Activated CD8-positive, alpha-beta memory T cell treated with anti-CD3 and anti-CD28 coated beads, Interleukin-2, amount 10 ng/mL, durations not matched to agents 7 days and 5 days (primary cell): ENCODE data around the gene ACAN. TPM values are rescaled to one million over a fixed set of nuclear protein-coding genes. Genes with fewer than 3 reads are reported as not detected.

ENCODE experiments used
- ATAC-seq: fragments of 150-1000 bp; cut with Tn5 transposase; one replicate; pipeline ENCODE4 v1.10.0; 2021; ENCODE audit warnings: moderate library complexity
- CTCF ChIA-PET: fragments of 350-600 bp; sonication (Branson Sonifier 250); formaldehyde crosslinking; loops from one replicate; lab custom pipeline; 2021; ENCODE audit warnings: antibody characterized with exemption; lab: Charles Lee
- DNase-seq: peaks from one replicate; pipeline ENCODE4 v3.0.0-alpha.2; 2020
- H3K27ac Mint-ChIP-seq: one replicate; pipeline ENCODE4 v1.8.0; 2021; ENCODE audit warnings: mild to moderate bottlenecking, mixed read lengths
- H3K27me3 Mint-ChIP-seq: one replicate; pipeline ENCODE4 v1.8.0; 2021; ENCODE audit warnings: mixed read lengths
- H3K36me3 Mint-ChIP-seq: one replicate; pipeline ENCODE4 v1.8.0; 2021; ENCODE audit warnings: mild to moderate bottlenecking, mixed read lengths
- H3K4me1 Mint-ChIP-seq: one replicate; pipeline ENCODE4 v1.8.0; 2021; ENCODE audit warnings: mixed read lengths
- H3K4me3 Mint-ChIP-seq: one replicate; pipeline ENCODE4 v1.8.0; 2021; ENCODE audit warnings: mild to moderate bottlenecking, moderate library complexity, mixed read lengths
- H3K9me3 Mint-ChIP-seq: one replicate; pipeline ENCODE4 v1.8.0; 2022; ENCODE audit warnings: low read depth, mixed read lengths
- total RNA-seq, 2 experiments: library from RNA; stranded (reverse); gene quantifications; one replicate each; pipeline ENCODE4 v1.2.3, GENCODE V29; 2021

The ACAN gene
- total RNA-seq, 2 experiments from 2014 or later = not detected

DNA sequence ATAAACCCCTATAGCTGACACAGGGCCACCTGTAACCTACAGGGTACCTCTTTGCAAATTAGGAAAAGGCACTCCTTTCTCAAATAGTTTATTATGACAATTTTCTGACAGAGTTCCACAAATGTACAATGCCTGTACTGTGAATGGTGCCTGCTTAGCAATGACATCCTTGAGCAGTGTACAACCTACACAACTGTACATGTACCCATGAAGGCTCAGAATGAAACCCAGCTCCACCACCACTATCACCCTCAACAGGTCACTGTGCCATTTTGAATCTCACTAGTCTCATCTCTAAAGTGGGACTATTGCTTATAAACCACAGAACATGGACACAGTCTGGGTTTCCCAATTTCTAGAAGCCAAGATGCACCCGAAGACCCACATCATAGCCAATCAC lies 102.9 kb downstream of the ACAN start:
- Mint-ChIP-seq H3K27me3 (no peaks in the 10 kb centered on the region), H3K9me3 (no peaks in the 10 kb centered on the region), H3K4me3 (no peak overlapping the region), H3K36me3 (no peaks in the 10 kb centered on the region), H3K4me1 (peaks cover 16% of the 10 kb centered on the region), H3K27ac (no peak overlapping the region)
- DNase-seq = no peak
- CTCF ChIA-PET = interaction anchor here (1.7 to 5.2 kb wide), 4 partner anchors 13 to 271 kb away, joined by 10 to 59 read pairs (median 18); partner anchors contain the start of gene HAPLN3
- no peak for ATAC-seq

DNA sequence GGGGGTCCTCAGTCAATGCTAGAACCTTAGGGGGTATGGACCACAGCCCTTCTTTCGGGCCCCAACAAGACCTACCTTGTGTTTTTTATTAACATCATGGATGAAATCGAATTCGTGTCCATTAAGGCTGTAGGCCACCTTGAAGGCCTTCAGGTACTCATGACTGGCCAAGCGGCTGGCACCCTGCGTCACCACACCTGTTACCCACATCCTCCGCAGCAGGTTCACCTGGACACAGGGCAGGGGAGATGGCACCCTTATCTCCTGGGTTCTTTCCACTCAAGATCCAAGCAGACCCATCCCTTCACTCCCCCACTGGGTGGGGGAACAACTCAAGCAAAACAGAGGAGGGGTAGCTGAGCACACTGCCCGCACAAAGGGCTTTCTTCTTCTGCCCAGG lies 103.3 kb downstream of the ACAN start:
- no peak overlapping the region for H3K27ac Mint-ChIP-seq

DNA sequence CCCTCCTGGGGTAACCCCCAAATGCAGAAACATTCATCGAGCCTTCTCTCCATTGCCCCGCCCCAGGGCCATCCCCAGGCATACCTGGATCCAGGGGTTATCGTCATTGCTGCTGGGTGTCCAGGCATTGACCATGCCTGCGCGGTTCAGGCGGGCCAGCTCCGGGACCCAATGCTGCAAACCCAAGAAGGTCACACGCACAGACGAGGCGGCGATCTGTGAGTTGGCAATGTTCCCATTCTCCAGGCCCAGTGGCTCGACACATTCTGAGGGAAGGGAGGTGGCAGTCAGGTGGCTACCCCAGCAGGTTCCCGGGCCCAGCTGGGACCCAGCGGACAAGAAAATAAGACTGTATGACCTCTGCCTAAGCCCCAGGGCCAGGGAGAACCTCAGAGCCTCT lies 103.9 kb downstream of the ACAN start:
- CTCF ChIA-PET = no interaction called here
- Mint-ChIP-seq H3K4me3 (no peak overlapping the region), H3K36me3 (no peaks in the 10 kb centered on the region), H3K4me1 (peaks cover 18% of the 10 kb centered on the region), H3K27ac (no peak overlapping the region), H3K9me3 (no peaks in the 10 kb centered on the region), H3K27me3 (no peaks in the 10 kb centered on the region)
- no peak for DNase-seq
- ATAC-seq = no peak

More for the DNA sequence above, 103.3 kb downstream of the ACAN start:
- Mint-ChIP-seq H3K9me3 (no peaks in the 10 kb centered on the region), H3K4me3 (no peak overlapping the region), H3K36me3 (no peaks in the 10 kb centered on the region), H3K27me3 (no peaks in the 10 kb centered on the region), H3K4me1 (peaks cover 16% of the 10 kb centered on the region)
- DNase-seq (no peak), ATAC-seq (no peak)
- CTCF ChIA-PET = interaction anchor here (2.3 to 5.2 kb wide), 2 partner anchors 14 to 109 kb away, joined by 10 to 59 read pairs; partner anchors contain the start of gene HAPLN3

DNA sequence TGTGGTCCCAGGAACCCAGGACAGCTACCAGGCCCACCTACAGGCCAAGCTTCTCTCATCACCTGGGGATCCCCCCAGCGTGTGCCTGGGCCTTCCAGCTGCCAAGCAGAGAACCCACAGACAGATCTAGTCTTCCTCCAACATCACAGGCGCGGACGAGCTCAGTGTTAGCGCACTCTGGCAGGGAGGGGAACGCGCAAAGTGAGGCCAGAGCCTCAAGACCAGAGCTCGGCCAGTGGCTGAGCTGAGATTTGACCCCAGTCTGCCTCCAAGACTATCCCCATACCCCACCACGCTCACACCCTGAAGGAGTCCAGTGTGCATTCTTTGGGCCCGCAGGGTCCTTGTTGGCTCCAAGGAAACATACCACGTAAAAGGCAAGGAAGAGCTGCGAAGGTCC lies 104.9 kb downstream of the ACAN start:
- Mint-ChIP-seq H3K4me1 (peaks cover 21% of the 10 kb centered on the region), H3K27ac (no peak overlapping the region), H3K27me3 (no peaks in the 10 kb centered on the region), H3K36me3 (no peaks in the 10 kb centered on the region), H3K4me3 (no peak overlapping the region), H3K9me3 (no peaks in the 10 kb centered on the region)
- ATAC-seq = no peak
- no peak for DNase-seq
- CTCF ChIA-PET = interaction anchor here (1.0 to 1.1 kb wide), 2 partner anchors 270 to 284 kb away, joined by 3 to 5 read pairs; no protein-coding TSS in a partner anchor

DNA sequence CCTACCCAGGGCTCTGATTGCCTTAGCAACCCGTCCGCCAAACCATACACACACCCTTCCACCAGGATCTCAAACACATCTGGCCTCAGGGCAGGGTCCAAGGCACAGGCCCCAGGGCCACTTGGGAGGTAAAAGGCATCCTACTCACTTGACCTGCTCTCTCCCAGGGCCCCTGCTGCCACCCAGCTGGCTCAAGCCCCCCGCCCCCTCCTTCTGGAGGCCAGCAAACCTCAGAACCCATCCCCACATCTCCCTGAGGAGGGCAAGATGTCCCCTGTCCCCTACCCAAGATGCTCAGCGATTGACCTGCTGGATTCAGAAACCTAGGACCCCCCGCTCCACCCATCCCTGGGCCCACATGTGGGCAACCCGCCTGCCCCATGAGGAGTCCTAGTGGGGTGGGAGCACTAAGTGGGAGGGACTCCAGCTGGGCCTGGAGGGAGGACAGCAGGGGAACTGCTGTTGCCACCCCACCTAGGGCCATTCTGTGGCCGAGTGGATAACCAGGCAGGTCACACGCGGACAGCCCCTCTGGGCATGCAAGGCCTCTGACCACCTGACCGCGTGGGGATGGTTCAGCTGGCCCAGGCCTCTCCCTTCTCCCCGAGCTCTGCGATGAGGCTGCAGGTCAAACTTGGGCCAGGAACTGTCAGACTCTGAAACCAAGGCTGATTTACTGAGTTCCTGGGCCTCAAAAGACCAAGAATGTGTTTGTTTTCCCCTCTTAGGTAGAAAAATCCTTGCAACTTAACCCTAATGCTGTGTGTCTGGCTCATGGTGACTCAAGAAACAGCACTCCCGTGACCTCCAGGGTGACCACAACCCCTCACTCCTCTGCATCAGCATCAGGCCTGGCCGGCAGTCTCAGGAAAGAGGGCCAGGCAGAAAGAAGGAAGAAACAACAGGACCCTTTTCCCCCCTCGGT lies 105.7 kb downstream of the ACAN start:
- ATAC-seq = no peak

DNA sequence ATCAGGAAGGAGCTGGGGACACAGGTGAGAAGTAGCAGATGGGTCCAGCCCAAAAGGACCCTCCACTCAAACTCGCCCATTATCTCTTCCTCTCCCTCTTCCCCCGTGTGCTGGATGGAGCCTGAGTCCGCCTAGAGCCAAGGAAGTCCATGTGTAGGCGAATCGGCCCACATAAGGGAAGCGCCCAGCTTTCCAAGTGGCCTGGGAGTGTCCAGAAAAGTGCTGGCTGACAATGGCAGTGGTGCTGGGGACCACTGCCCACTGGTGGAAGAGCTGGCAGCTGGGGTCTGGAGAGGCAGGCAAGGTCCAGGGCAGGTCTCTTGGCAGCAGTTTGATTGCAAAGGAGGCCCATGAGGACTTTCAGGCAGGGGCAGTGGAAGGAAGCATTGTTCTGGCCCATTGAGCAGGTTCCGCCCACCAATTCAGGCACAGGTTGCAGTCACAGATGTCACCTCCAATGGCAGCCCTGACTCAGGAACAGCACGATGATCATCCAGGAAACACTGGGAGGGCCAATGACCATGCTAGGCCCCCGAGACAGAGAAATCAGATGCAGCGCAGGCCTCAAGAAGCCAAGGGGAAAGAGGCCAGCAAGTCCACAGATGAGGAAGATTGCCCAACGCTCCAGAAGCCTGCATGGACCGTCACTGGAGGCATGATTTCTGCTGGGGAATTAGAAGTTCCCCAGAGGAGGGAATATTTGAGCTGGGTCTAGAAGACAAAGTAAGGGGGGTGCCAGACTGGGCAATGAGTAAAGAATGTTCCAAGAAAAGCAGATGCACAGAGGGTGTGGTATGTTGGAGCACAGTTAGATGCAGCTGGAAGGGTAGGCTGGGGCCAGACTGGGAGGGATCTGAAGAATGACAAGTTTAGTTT lies 107.0 kb downstream of the ACAN start:
- Mint-ChIP-seq H3K27ac (no peak overlapping the region), H3K9me3 (no peaks in the 10 kb centered on the region), H3K4me1 (peaks cover 10% of the 10 kb centered on the region), H3K4me3 (no peak overlapping the region), H3K36me3 (no peaks in the 10 kb centered on the region), H3K27me3 (no peaks in the 10 kb centered on the region)
- CTCF ChIA-PET = interaction anchor here (0.7 to 0.8 kb wide), 2 partner anchors 178 to 297 kb away, joined by 3 to 4 read pairs; partner anchors contain the start of gene ABHD2
- DNase-seq = no peak
- no peak for ATAC-seq

More for the DNA sequence above, 105.7 kb downstream of the ACAN start:
- CTCF ChIA-PET = interaction anchor here (1.0 to 1.1 kb wide), 2 partner anchors 269 to 284 kb away, joined by 3 to 5 read pairs; no protein-coding TSS in a partner anchor
- no peak for DNase-seq
- Mint-ChIP-seq H3K36me3 (no peaks in the 10 kb centered on the region), H3K27ac (no peak overlapping the region), H3K4me1 (peaks cover 22% of the 10 kb centered on the region), H3K9me3 (no peaks in the 10 kb centered on the region), H3K4me3 (no peak overlapping the region), H3K27me3 (no peaks in the 10 kb centered on the region)

DNA sequence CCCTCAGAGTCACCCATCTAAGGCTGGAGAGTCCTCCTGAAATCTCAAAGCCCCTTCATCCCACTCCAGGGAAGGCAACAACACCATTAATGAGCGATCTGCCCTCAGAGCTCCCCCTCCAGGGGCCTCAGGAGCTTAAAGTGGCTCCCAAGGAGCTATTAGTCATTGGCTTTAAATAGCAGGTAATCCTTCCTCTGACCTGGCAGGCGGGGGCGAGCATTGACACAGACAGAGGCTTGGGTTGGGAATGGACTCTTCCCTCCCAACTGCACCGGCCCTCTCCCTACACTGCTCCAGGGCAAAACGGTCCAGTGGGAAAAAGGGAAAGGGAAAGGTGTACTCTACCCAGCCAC lies 108.5 kb downstream of the ACAN start:
- DNase-seq = no peak
- Mint-ChIP-seq H3K27ac (no peak overlapping the region), H3K27me3 (no peaks in the 10 kb centered on the region), H3K36me3 (no peaks in the 10 kb centered on the region), H3K4me1 (peaks cover 9% of the 10 kb centered on the region), H3K4me3 (peak overlapping the region; percentile 80), H3K9me3 (no peaks in the 10 kb centered on the region)
- ATAC-seq = no peak
- CTCF ChIA-PET = interaction anchor here (1.3 kb wide), 1 partner anchor 269 kb away, joined by 3 read pairs; no protein-coding TSS in a partner anchor

DNA sequence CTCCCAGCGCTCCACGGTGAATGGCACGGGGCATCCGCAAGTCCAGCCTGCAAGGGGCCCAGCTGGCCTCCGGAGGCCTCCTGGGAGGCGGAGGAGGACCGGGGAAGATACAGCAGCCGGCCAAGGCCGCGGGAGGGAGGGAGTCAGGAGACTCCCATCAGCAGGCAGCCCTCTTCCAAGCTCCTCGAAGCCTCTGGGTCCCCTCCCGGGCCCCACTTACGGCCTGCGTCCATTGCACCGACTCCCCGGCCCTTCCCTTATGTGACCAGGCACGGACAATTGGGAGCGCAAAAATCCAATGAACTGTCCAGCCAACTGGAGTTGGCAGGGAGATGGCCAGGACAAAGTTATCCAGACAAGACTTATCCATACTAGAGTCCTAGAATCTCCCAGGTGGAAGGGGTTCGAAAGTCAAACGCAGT lies 109.3 kb downstream of the ACAN start:
- ATAC-seq = no peak
- no peak overlapping the region for H3K27ac Mint-ChIP-seq
- CTCF ChIA-PET = interaction anchor here (1.3 kb wide), 1 partner anchor 268 kb away, joined by 3 read pairs; no protein-coding TSS in a partner anchor

DNA sequence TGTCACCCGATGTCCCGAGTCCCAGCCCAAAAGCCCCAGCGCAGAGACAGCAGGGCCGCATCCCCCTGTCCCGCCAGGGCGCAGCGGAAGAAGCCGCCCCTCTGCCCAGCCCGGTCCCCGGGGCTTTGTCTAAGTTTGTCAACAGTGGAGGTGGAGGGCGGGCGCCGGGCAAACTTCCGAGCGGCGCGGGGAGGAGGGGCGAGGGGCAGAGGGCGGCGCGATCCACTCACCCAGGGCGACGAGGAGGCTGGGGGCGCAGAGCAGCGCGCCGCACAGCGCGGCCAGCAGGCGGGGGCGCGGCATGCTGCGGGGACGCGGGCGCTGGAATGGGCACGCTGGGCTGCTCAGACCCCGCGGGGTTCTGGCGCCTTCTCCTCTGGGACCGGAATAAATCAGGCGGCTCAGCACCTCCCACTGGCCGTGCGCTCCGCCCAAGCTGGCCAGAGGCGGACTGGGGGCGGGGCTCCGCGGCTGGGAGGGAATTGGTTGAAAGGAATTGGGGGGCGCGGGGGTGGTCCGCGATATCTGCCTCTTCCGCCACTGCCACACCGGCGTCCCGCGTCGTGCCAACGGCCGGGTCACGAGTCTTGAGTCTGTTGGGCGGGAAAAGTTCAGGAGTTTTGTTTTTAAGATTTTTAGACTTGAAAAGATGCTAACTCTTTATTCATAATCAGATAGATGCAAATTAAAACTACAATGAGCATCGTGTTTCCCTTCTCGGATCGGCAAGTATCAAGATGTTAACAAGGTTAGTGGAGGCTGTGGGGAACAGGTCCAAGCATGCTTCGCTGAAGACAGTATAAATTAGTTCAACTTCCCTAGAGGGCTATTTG lies 110.0 kb downstream of the ACAN start, which contains the start of gene MFGE8:
MFGE8 (minus strand) TSS at position 363 of the 833 bp plus-strand sequence; CDS start at position 303, 60 bp downstream.
- ATAC-seq (peak; percentile 95), DNase-seq (peak; percentile 81)
- CTCF ChIA-PET = interaction anchor here (1.0 kb wide), 1 partner anchor 8 kb away, joined by 4 read pairs; no protein-coding TSS in a partner anchor
- Mint-ChIP-seq H3K4me3 (peak within 1 kb of the TSS; percentile 80), H3K4me1 (peaks cover 15% of the 10 kb centered on the region), H3K9me3 (no peaks in the 10 kb centered on the region), H3K27me3 (peaks cover 2% of the 10 kb centered on the region), H3K36me3 (no peaks in the 10 kb centered on the region), H3K27ac (peak within 1 kb of the TSS; percentile 79)

More for the DNA sequence above, 109.3 kb downstream of the ACAN start:
- H3K9me3 Mint-ChIP-seq = no peaks in the 10 kb centered on the region
- peak overlapping the region; percentile 80 for H3K4me3 Mint-ChIP-seq
- no peaks in the 10 kb centered on the region for H3K36me3 Mint-ChIP-seq
- H3K27me3 Mint-ChIP-seq = peaks cover under 1% of the 10 kb centered on the region
- peaks cover 9% of the 10 kb centered on the region for H3K4me1 Mint-ChIP-seq
- DNase-seq = no peak

DNA sequence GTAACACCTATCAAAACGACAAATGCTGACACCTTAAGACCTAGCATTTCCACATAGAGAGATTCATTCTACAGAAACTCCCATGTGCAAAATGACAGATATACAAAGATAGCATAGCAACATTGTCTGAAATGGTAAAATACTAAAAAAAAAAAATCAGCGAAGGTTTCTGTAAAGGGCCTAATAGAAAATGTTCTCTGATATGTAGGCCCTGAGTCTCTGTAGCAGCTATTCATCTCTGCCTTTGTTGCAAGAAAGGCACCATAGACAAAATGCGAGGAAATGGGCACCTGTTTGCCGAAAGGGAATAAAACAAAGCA lies 110.6 kb downstream of the ACAN start:
- Mint-ChIP-seq H3K9me3 (no peaks in the 10 kb centered on the region), H3K27me3 (peaks cover 2% of the 10 kb centered on the region), H3K4me1 (peaks cover 21% of the 10 kb centered on the region), H3K27ac (no peak overlapping the region), H3K36me3 (no peaks in the 10 kb centered on the region), H3K4me3 (peak overlapping the region; percentile 80)
- CTCF ChIA-PET = interaction anchor here (1.0 kb wide), 1 partner anchor 9 kb away, joined by 4 read pairs; no protein-coding TSS in a partner anchor
- ATAC-seq (no peak), DNase-seq (no peak)

DNA sequence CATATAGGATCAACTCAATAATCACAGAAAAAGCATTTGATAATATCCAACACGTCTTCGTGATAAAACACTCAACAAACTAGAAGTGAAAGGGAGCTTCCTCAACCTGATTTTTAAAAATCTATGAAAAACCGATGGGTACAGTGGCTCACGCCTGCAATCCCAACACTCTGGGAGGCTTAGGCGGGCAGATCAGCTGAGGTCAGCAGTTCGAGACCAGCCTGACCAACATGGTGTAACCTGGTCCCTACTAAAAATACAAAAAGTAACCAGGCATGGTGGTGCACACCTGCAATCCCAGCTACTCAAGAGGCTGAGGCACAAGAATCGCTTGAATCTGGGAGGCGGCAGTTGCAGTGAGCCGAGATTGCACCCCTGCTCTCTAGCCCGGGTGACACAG lies 112.1 kb downstream of the ACAN start:
- CTCF ChIA-PET = interaction anchor here (2.6 kb wide), 1 partner anchor 11 kb away, joined by 21 read pairs; no protein-coding TSS in a partner anchor
- DNase-seq (no peak), ATAC-seq (no peak)
- no peaks in the 10 kb centered on the region for H3K36me3 Mint-ChIP-seq
- H3K27me3 Mint-ChIP-seq = peaks cover 5% of the 10 kb centered on the region
- no peak overlapping the region for H3K4me3 Mint-ChIP-seq
- no peak overlapping the region for H3K27ac Mint-ChIP-seq
- peaks cover 33% of the 10 kb centered on the region for H3K4me1 Mint-ChIP-seq
- H3K9me3 Mint-ChIP-seq = no peaks in the 10 kb centered on the region

DNA sequence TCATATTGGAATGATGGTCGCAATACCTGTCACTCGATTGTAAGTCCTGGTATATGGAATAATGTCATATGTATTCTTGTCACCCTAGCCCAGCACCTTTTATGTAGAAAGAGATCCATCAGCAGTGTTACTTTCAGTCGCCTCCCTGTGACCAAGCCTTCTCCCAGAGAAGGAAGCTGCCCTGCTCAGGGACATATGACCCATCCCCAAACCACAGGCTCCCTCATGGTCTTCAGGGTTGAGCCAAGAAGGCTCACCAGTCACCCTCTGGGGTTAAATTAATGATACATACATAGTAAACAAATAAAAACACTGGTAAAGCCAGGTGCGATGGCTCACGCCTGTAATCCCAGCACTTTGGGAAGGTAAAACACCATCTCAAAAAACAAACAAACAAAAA lies 114.5 kb downstream of the ACAN start:
- ATAC-seq = no peak
- no peak for DNase-seq
- no peaks in the 10 kb centered on the region for H3K9me3 Mint-ChIP-seq
- H3K27ac Mint-ChIP-seq = no peak overlapping the region
- CTCF ChIA-PET = interaction anchor here (0.6 to 2.0 kb wide), 2 partner anchors 13 to 54 kb away, joined by 3 to 8 read pairs; no protein-coding TSS in a partner anchor
- H3K36me3 Mint-ChIP-seq = no peaks in the 10 kb centered on the region
- H3K27me3 Mint-ChIP-seq = peaks cover 12% of the 10 kb centered on the region
- H3K4me1 Mint-ChIP-seq = peaks cover 39% of the 10 kb centered on the region
- H3K4me3 Mint-ChIP-seq = no peak overlapping the region
